IMR-90 (cell line): ENCODE measurements around the gene LIPK.

Experiments
- BHLHE40 ChIP-seq: fragments of 150-350 bp; IDR thresholded peaks from 2 replicates; pipeline ENCODE4 v1.6.1; 2016; ENCODE audit warnings: mild to moderate bottlenecking, low read depth, low read length
- CEBPB ChIP-seq: IDR thresholded peaks from 2 replicates; pipeline ENCODE4 v1.6.1; 2012; ENCODE audit warnings: low read depth, low read length, improper control_type of control experiment
- CTCF ChIP-seq: conservative IDR thresholded peaks from 2 replicates; pipeline ENCODE4 v1.5.1; 2012; ENCODE audit warnings: mild to moderate bottlenecking, low read depth, low read length, improper control_type of control experiment
- MAFK ChIP-seq: IDR thresholded peaks from 2 replicates; pipeline ENCODE4 v1.6.1; 2012; ENCODE audit warnings: low read depth, low read length, improper control_type of control experiment
- POLR2A ChIP-seq: IDR thresholded peaks from 2 replicates; pipeline ENCODE4 v1.6.1; 2012; ENCODE audit warnings: mild to moderate bottlenecking, low read depth, low read length
- RAD21 ChIP-seq: IDR thresholded peaks from 2 replicates; pipeline ENCODE4 v1.6.1; 2012; ENCODE audit warnings: low read length, improper control_type of control experiment
- USF2 ChIP-seq: fragments of 150-350 bp; IDR thresholded peaks from 2 replicates; pipeline ENCODE4 v1.6.1; 2017; ENCODE audit warnings: mild to moderate bottlenecking, antibody characterized with exemption, low read length, low read depth

- no peak for TF ChIP-seq USF2
- TF ChIP-seq CTCF: no peak
- no peak for TF ChIP-seq POLR2A
- TF ChIP-seq CEBPB: no peak
- TF ChIP-seq BHLHE40: no peak
- no peak for TF ChIP-seq RAD21
- TF ChIP-seq MAFK: no peak
These were observed 44.5 kb upstream of the LIPK start for GRCh38 chr10:88661577-88661976.
